ENCODE data around the gene ATL1. TPM values are rescaled to one million over a fixed set of nuclear protein-coding genes. Genes with fewer than 3 reads are reported as not detected.

The ATL1 gene
- total and polyA plus RNA-seq, 2 of the 13 experiments (the other 11 are each of a cell fraction or from before 2014, with no cell fraction given), result 0.60 to 0.65 TPM

DNA sequence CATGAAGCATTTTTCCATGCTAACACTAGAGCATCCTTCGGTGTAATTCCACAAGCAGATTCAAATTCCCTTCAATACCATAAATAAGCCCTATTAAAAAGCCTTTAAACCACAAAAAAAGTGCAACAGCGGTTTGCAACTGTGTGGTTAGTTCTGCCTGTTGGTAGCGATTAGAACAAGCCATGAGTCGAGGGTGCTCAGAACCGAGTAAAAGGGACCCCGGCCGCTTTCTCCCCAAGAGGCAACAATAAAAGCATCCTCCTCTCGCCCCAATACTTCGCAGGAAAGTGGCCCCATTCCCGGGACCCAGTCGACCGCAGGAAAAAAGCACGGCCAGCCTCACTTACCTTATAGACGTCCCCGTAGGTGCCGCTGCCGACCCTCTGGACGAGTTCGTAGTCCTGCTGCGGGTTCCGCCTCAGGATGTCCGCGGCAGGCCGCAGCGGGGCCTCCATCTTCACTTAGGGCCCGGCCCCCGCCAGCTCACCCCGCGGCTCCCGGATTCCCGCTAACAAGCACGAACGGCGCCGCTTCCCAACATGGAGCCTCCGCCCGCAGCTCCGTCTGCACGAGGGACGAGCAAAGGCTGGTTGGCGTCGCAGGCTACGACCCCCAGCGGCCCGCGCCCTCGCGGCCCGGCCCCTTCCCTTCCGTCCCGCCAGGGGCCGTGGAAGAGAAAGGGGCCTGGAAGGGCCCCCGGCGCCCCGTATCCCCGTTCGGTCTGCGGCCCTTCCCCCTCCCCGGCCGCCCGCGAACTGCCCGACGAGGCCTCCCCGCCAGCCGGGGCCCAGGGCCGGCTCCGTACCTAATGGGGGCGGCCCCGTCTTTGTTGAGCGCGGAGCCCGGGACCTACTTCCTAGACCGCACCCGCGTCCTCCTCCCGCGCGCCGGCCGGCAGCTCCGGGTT, 28.1 kb upstream of the ATL1 start (continued):
- TF ChIP-seq, protein P1, sequence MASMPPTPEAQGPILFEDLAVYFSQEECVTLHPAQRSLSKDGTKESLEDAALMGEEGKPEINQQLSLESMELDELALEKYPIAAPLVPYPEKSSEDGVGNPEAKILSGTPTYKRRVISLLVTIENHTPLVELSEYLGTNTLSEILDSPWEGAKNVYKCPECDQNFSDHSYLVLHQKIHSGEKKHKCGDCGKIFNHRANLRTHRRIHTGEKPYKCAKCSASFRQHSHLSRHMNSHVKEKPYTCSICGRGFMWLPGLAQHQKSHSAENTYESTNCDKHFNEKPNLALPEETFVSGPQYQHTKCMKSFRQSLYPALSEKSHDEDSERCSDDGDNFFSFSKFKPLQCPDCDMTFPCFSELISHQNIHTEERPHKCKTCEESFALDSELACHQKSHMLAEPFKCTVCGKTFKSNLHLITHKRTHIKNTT (CRISPR knock-in tag; IDR thresholded peaks at IDR 0.05), result no peak
- TF ChIP-seq SPEN (CRISPR knock-in tag; IDR thresholded peaks at IDR 0.05; ENCODE audit: low read depth), result peak; percentile 49; the same call in 1 of the 2 replicates
- TF ChIP-seq ZNF616 (CRISPR knock-in tag; IDR thresholded peaks at IDR 0.05; ENCODE audit: low read depth), result peak; percentile 48; the same call in 1 of the 2 replicates
- TF ChIP-seq, protein P2, sequence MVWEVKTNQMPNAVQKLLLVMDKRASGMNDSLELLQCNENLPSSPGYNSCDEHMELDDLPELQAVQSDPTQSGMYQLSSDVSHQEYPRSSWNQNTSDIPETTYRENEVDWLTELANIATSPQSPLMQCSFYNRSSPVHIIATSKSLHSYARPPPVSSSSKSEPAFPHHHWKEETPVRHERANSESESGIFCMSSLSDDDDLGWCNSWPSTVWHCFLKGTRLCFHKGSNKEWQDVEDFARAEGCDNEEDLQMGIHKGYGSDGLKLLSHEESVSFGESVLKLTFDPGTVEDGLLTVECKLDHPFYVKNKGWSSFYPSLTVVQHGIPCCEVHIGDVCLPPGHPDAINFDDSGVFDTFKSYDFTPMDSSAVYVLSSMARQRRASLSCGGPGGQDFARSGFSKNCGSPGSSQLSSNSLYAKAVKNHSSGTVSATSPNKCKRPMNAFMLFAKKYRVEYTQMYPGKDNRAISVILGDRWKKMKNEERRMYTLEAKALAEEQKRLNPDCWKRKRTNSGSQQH (CRISPR knock-in tag; IDR thresholded peaks at IDR 0.05; ENCODE audit: low read depth), result no peak
- TF ChIP-seq KMT2A (CRISPR knock-in tag; IDR thresholded peaks at IDR 0.05), result no peak; the same call in none of the 2 replicates
- peak; percentile 52 for TF ChIP-seq TAF1 (CRISPR knock-in tag; IDR thresholded peaks at IDR 0.05)
- TF ChIP-seq SRY (CRISPR knock-in tag; IDR thresholded peaks at IDR 0.05), result peak; percentile 73
- TF ChIP-seq, protein P3, sequence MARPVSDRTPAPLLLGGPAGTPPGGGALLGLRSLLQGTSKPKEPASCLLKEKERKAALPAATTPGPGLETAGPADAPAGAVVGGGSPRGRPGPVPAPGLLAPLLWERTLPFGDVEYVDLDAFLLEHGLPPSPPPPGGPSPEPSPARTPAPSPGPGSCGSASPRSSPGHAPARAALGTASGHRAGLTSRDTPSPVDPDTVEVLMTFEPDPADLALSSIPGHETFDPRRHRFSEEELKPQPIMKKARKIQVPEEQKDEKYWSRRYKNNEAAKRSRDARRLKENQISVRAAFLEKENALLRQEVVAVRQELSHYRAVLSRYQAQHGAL (CRISPR knock-in tag; IDR thresholded peaks at IDR 0.05; ENCODE audit: not compliant biosample characterization), result no peak
- TF ChIP-seq, protein P4, sequence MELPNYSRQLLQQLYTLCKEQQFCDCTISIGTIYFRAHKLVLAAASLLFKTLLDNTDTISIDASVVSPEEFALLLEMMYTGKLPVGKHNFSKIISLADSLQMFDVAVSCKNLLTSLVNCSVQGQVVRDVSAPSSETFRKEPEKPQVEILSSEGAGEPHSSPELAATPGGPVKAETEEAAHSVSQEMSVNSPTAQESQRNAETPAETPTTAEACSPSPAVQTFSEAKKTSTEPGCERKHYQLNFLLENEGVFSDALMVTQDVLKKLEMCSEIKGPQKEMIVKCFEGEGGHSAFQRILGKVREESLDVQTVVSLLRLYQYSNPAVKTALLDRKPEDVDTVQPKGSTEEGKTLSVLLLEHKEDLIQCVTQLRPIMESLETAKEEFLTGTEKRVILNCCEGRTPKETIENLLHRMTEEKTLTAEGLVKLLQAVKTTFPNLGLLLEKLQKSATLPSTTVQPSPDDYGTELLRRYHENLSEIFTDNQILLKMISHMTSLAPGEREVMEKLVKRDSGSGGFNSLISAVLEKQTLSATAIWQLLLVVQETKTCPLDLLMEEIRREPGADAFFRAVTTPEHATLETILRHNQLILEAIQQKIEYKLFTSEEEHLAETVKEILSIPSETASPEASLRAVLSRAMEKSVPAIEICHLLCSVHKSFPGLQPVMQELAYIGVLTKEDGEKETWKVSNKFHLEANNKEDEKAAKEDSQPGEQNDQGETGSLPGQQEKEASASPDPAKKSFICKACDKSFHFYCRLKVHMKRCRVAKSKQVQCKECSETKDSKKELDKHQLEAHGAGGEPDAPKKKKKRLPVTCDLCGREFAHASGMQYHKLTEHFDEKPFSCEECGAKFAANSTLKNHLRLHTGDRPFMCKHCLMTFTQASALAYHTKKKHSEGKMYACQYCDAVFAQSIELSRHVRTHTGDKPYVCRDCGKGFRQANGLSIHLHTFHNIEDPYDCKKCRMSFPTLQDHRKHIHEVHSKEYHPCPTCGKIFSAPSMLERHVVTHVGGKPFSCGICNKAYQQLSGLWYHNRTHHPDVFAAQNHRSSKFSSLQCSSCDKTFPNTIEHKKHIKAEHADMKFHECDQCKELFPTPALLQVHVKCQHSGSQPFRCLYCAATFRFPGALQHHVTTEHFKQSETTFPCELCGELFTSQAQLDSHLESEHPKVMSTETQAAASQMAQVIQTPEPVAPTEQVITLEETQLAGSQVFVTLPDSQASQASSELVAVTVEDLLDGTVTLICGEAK (IDR thresholded peaks at IDR 0.05), result no peak
- TF ChIP-seq, protein P4 (CRISPR knock-in tag; IDR thresholded peaks at IDR 0.05), result 0 out of 2 replicates have a peak, but pooled peaks have one; percentile 36
- TF ChIP-seq NCOA5 (CRISPR knock-in tag; IDR thresholded peaks at IDR 0.05), result no peak
- TF ChIP-seq ZNF75D (CRISPR knock-in tag; IDR thresholded peaks at IDR 0.05; ENCODE audit: borderline replicate concordance), result no peak
- no peak for TF ChIP-seq PPARG (CRISPR knock-in tag; conservative IDR thresholded peaks at IDR 0.05)
- 0 out of 2 replicates have a peak, but pooled peaks have one; percentile 66 for TF ChIP-seq FLYWCH1 (CRISPR knock-in tag; IDR thresholded peaks at IDR 0.05)

All from HepG2 (cell line).